ENCODE data around the gene CHD9NB.

Gene CHD9NB

DNA sequence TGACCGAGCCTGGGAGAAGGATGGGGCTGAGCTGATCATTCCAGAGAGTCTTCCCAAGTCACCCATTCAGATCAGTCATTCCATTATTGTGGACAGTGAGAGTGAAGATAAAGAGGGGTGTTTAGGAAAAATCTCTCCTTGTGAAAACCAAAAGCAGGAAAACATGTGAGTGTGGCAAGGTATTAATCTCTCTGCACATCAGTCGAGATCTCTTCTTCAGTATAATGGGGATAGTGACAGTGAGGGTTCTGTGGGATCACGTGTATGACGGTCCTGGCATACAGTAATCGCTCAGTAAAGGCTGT is 37.5 kb upstream of the CHD9NB start:
- no peak overlapping the region; the same call in 1 of the 2 replicates for H3K4me3 ChIP-seq (ENCODE audit: low read length)
- no peak for TF ChIP-seq ZNF274 (IDR thresholded peaks at IDR 0.05; ENCODE audit: low read depth, low read length)

GRCh38 chr16:53089434-53090285 is 37.0 kb upstream of the CHD9NB start:
- no peak for TF ChIP-seq ZNF274 (IDR thresholded peaks at IDR 0.05; ENCODE audit: low read depth, low read length)
- no peak overlapping the region for H3K4me3 ChIP-seq (ENCODE audit: low read length)

GRCh38 chr16:53087101-53087500 is 34.4 kb upstream of the CHD9NB start:
- TF ChIP-seq ZNF274 (IDR thresholded peaks at IDR 0.05; ENCODE audit: low read depth, low read length): no peak
- H3K4me3 ChIP-seq (ENCODE audit: low read length): no peak overlapping the region

- no peak for TF ChIP-seq ZNF274 (IDR thresholded peaks at IDR 0.05; ENCODE audit: low read depth, low read length)
- H3K4me3 ChIP-seq (ENCODE audit: low read length): no peak overlapping the region
Measured at GRCh38 chr16:53085931-53086421, 33.3 kb upstream of the CHD9NB start.

- no peak for TF ChIP-seq ZNF274 (IDR thresholded peaks at IDR 0.05; ENCODE audit: low read depth, low read length)
- H3K4me3 ChIP-seq (ENCODE audit: low read length): no peak overlapping the region
Measured at GRCh38 chr16:53085369-53085843, 32.7 kb upstream of the CHD9NB start.

GRCh38 chr16:53084746-53085334 is 32.1 kb upstream of the CHD9NB start:
- no peak overlapping the region for H3K4me3 ChIP-seq (ENCODE audit: low read length)
- TF ChIP-seq ZNF274 (IDR thresholded peaks at IDR 0.05; ENCODE audit: low read depth, low read length): no peak

DNA sequence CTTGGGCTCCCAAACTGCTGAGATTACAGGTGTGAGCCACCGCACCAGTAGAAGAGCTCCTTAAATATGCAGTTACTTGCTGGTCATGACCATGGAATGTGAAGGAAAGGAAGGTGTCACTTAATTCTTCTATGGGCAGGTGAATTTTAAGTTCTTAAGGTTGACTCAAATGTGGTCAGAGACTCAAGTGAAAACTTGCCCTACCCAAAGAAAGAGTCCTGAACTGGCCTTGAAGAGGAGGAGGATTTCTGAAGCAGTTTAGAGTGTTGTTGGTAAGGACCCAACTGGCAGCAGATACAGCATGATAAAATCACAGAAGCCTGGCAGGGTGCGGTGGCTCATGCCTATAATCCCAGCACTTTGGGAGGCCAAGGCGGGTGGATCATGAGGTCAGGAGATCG is 31.4 kb upstream of the CHD9NB start:
- H3K4me3 ChIP-seq (ENCODE audit: low read length): no peak overlapping the region
- no peak for TF ChIP-seq ZNF274 (IDR thresholded peaks at IDR 0.05; ENCODE audit: low read depth, low read length)

DNA sequence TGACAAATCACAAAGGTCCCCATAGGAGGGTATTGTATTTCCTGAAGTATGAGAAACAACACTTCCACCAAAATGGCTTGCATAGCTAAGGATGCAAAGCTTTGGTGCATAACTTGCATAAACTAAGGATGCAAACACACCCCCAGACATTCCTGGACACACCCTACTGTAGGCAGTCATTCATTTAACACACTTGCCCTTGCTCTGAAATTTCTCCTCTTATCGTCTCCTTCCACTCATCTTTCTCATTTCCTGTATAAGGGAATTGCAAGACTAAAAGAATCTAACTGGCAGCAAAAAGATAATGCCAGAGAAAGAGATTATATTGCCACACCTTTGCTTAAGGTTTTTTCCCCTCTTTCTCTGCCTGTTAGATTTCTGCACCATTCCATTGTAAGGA is 30.4 kb upstream of the CHD9NB start:
- H3K4me3 ChIP-seq (ENCODE audit: low read length): no peak overlapping the region

DNA sequence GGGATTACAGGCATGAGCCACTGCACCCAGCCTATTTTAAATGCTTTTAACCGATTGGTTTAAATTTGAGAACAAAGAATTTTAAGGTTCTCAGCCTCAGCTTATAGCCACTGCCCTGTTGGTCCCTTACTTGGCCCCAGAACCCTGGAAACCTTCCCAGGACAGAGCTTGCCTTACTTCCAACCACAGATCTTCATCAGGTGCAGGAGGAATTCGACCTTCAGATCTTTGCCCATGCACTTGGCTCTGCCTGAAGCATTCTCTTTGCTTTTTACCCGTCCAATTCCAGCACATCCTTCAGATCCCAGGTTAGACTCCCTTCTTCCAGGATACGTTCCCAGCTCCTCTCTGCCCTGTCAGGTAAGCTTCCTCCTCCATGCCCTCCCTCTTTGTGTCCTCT is 29.8 kb upstream of the CHD9NB start:
- no peak for TF ChIP-seq ZNF274 (IDR thresholded peaks at IDR 0.05; ENCODE audit: low read depth, low read length)
- no peak overlapping the region for H3K4me3 ChIP-seq (ENCODE audit: low read length)

More for the DNA sequence above, 30.4 kb upstream of the CHD9NB start:
- no peak for TF ChIP-seq ZNF274 (IDR thresholded peaks at IDR 0.05; ENCODE audit: low read depth, low read length)

DNA sequence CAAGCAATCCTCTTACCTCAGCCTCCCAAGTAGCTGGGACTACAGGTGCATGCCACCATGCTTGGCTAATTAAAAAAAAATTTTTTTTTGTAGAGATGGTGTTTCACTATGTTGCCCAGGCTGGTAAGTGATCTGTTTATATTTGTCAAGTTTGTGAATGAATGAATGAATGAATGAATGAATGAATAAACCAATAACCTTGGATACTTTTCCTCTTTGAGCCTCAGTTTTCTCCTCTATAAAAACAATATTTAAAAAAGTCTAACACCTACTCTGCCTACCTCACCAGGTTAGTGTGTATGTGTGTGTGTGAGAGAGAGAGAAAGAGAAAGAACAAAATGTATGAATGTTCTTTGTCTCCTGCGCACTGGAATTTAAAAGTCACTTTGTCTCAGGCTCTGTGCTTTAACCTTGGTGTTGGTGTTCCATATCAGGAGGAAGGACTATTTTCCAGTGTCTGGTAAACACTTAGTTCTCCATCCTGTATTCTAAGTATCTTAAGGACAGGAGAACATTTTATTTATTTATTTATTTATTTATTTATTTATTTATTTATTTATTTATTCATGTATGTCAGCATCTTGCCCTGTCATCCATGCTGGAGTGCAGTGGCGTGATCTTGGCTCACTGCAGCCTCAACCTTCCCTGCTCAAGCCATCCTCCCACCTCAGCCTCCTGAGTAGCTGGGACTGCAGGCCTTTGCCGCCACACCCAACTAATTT is 29.1 kb upstream of the CHD9NB start:
- H3K4me3 ChIP-seq (ENCODE audit: low read length): no peak overlapping the region
- TF ChIP-seq ZNF274 (IDR thresholded peaks at IDR 0.05; ENCODE audit: low read depth, low read length): no peak

- no peak overlapping the region for H3K4me3 ChIP-seq (ENCODE audit: low read length)
- TF ChIP-seq ZNF274 (IDR thresholded peaks at IDR 0.05; ENCODE audit: low read depth, low read length): no peak
Measured at GRCh38 chr16:53081032-53081424, 28.3 kb upstream of the CHD9NB start.

- no peak overlapping the region for H3K4me3 ChIP-seq (ENCODE audit: low read length)
- TF ChIP-seq ZNF274 (IDR thresholded peaks at IDR 0.05; ENCODE audit: low read depth, low read length): no peak
Measured at GRCh38 chr16:53080345-53081031, 27.8 kb upstream of the CHD9NB start.

DNA sequence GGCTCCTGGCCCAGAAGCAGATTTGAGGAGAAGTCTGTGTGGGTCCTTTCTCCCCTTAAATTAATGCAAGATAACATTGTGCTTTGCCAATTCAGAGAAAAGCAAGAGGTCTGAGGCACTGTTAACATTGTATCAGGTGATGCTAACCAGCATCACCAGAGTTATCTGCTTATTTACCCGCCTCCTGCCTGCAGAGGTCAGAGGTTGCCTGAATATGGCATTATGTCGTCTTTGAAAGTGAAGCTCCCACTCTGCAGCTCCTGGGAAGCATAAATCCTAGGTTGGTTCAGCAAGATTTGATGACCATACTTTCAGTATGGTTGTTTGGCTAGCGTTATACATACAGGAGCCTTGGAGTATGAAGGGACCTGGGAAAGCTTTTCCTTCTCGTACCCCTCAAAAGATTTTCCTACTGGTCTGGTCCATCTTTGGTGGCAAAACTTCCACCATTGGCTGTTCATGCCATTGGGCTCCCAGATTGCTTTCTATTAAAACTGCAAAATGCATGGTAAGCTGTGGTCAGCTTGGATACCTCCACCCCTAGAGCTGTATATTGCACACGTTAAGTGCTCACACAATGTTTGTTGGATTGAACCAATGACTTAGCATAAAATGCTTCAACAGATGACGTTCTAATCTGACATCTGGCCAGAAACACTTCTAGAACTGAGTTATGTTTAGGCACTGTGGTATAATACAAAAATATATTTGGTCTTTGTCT is 26.2 kb upstream of the CHD9NB start:
- TF ChIP-seq ZNF274 (IDR thresholded peaks at IDR 0.05; ENCODE audit: low read depth, low read length): no peak
- H3K4me3 ChIP-seq (ENCODE audit: low read length): no peak overlapping the region

Measured in GM08714 (cell line).